Fibroblast of the aortic adventitia (primary cell): ENCODE data around the gene IRX5. TPM values are rescaled to one million over a fixed set of nuclear protein-coding genes. Genes with fewer than 3 reads are reported as not detected.
A peak's percentile ranks its signal among the peaks of the same experiment; 100 is the strongest.

Source experiments
- DNase-seq: peaks from one replicate; pipeline ENCODE4 v3.0.0-alpha.2; 2010; ENCODE audit warnings: low read depth
- H3K4me3 ChIP-seq: 2 replicates; pipeline ENCODE4 v1.5.1; 2011; ENCODE audit warnings: low read depth, mild to moderate bottlenecking, control low read depth, low read length, moderate library complexity
- total RNA-seq: library from RNA; depleted of rRNA; stranded (reverse); fragments of >200 nt; gene quantifications from 2 replicates; pipeline ENCODE4 v1.2.3, GENCODE V29; 2012; ENCODE audit warnings: low replicate concordance
- TF ChIP-seq, protein P1 (sequence below): IDR thresholded peaks from 2 replicates; pipeline ENCODE4 v1.5.1; 2011; ENCODE audit warnings: mild to moderate bottlenecking, low read length, control low read depth, inconsistent platforms; ENCODE audit not compliant: insufficient read depth

IRX5 gene
- total RNA-seq, 1 donor: 0.27 TPM

DNA sequence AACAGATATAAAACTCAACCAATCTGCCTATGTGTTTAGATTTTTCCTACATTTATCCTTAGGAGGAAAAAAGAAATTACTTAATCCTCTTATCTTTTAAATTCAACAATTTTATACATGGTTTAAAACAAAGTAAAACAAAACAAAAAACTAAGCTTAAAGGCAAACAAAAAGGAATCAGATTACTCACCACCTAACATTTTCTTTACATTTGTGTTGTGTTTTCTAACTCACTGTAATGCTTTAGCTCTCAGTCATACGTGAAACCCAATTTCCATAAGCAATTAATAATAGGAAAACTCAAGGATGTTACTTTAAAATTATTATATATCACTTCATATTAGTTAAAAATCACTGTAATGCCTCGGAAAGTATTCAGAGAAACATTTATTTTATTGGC, 6.7 kb upstream of the IRX5 start:
- H3K4me3 ChIP-seq: no peak overlapping the region
- TF ChIP-seq, protein P1, sequence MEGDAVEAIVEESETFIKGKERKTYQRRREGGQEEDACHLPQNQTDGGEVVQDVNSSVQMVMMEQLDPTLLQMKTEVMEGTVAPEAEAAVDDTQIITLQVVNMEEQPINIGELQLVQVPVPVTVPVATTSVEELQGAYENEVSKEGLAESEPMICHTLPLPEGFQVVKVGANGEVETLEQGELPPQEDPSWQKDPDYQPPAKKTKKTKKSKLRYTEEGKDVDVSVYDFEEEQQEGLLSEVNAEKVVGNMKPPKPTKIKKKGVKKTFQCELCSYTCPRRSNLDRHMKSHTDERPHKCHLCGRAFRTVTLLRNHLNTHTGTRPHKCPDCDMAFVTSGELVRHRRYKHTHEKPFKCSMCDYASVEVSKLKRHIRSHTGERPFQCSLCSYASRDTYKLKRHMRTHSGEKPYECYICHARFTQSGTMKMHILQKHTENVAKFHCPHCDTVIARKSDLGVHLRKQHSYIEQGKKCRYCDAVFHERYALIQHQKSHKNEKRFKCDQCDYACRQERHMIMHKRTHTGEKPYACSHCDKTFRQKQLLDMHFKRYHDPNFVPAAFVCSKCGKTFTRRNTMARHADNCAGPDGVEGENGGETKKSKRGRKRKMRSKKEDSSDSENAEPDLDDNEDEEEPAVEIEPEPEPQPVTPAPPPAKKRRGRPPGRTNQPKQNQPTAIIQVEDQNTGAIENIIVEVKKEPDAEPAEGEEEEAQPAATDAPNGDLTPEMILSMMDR: no peak
- no peak for DNase-seq

DNA sequence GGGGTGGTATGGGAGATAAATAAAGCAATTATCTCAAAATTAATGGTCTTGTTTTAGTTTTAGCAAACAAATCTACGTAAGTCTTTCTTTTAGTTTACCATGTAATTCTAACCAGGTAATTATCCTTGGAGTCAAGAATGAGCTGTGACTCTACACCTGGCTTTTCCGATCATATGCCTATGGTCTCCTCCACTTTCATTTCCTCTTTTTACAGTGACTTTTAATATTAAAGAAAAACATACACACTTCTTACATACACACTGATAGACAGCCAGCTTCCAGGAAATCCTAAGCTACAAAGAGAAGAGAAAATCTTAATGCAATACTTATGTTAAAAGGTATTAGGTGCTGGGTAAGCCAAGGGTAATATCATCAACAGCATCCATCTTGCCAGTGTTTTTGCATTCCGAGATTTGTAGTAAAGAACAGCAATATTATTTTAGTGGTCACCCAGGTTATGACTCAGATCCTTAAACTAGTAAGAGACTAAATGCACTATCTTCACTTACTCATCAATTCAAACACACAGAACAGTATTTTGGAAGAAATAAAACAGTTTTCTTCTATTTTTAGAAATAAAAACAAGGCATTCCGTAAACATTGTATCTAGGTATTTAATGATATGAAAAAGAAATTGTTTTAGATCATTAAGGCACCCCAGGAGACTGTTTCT, 4.4 kb upstream of the IRX5 start:
- H3K4me3 ChIP-seq: no peak overlapping the region
- peak; percentile 65 for DNase-seq
- TF ChIP-seq, protein P1: no peak

DNA sequence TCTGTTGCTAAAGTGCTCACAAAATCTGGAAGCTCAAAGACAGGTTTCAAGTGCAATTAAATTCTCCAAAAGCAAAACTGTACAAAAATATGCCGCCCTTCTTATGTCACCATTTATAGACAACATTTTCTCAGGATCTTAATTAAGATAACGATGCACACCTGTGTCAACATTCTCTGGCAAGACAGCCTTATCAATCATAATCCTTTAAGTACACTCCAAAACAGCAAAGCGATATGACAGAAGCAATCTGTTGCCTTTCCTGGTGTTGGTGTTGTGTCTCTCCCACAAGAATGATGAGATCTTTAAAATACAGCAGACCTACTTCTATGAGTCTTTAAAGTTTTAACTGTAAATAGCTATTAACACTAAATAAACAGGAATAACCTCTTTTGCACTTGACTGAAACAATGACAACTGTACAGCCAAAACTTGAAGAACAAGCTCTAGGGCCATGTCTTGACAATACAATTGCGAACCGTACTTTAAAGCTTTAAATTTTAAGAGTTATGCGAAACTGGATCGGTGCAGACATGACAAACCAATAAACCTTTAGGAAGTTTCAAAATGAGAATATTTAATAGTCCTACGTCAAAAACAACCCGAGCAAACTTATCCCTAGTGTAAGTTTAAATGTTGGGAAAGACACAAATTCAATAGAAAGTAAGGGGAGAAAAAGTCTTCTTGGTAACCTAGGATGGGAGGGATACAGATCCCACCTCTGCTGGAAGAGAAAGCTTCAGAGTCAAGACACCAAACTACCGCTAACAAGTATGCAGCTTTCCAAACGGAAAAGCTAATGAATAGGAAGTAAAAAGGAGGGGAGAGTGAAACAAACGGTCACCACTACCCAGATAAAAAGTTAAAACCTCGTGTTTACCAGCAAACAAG, 3.3 kb upstream of the IRX5 start:
- DNase-seq: peak; percentile 5
- TF ChIP-seq, protein P1: no peak
- peak overlapping the region; percentile 74 for H3K4me3 ChIP-seq

DNA sequence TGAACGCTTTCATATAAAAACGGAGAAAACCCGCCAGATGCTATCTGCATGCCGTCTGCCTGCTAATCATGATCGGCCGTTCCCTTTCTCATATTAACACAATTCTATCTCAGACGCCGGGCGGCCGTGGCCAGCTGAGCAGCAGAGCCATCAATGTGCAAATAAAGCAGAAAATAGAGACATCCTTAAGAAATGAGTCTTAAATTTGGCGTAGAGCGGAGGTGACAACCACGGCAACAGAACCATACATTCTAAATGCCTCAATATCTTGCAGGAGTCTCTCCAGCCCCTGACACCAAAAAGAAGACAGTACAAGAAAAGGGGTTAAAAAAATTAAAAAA, 2.7 kb upstream of the IRX5 start:
- peak; percentile 42 for DNase-seq

DNA sequence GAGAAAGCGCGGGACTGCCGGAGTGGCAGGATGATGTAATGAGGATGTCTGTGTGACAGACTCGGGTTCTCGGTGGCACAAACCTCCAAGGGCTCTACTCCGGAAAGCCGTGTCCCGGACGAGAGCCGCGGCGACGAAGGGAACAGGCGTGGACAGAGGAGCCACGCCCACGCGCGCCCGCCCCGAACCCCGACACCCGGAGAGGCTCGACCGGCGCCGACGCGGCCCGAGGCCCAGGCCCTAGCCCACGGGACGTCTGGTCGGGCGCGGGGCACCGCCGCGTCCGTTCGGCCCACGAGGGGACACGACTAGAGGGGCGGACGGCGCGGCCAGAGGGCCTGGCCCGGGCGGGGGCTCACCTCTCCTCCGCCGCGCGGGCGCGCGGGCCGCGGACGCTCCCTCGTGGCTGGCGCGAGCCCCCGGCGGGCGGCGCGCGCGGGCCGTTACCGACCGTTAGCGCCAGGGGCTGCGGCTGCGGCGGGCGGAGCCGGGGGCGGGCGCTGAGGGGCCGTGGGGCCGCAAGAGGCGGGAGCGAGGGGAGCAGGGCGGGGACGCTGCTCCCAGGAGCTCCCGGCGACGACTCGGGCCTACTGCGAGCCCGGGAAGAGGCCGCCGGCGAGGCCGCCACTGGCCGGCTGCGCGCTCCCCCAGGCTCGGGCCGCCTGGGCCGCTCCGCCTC, 2.1 kb upstream of the IRX5 start:
- H3K4me3 ChIP-seq: peak overlapping the region; percentile 74
- TF ChIP-seq, protein P1: peak; percentile 3
- peak; percentile 21 for DNase-seq

More for the DNA sequence above, 2.7 kb upstream of the IRX5 start:
- peak overlapping the region; percentile 74 for H3K4me3 ChIP-seq
- TF ChIP-seq, protein P1: no peak

DNA sequence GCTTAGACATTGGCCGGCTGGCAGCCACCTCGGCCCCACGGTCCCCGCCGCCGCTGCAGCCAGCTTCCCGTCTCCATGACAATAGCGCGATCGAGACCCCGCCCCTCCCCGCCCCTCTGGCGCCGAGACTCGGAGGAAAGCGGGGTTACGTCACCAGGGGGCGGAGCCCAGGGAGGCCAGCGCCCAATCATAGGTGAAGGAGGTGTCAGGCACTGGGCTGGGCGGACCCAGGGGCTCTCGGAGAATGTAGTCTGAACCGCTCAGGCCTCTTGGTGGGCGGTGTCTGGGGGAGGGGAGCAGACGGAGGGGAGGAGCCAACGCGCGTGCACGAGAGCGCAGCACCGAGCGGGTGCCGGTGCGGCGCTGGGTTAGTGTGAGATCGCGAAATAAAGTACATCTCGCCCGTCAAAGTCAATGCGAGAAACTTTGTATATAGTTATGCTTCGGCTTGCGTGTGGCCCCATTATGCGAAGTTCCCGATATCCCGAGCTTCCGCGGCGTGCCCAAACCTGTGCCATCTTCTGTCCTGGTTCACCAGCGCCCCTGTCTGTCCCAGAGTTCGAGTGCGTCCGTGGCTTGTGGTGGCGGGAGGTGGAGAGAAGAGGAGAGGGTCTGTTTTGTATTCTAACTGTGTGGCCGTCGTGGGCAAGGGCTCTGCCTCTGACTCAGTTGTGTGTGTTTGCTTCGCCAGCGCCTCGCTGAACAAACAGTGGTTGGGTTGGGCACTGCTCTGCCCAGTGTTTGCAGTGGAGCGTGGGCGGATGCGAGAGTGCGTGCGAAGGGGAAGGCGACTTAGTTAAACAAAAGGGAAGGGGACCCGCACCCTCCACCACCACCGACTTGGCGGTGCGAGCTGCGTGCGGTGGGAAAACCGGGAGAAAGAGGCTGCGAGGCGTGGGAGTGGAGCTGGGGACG, 1.3 kb upstream of the IRX5 start:
- TF ChIP-seq, protein P1: no peak
- DNase-seq: peak; percentile 99

More for the DNA sequence above, 1.3 kb upstream of the IRX5 start:
- peak overlapping the region; percentile 84 for H3K4me3 ChIP-seq
